Hepatocyte (in vitro differentiated cells): Measurements from ENCODE around the gene SPCS2.

Experiments used
- CTCF ChIP-seq: fragments of 200-600 bp; sonication (generic); IDR thresholded peaks from 2 replicates; pipeline ENCODE4 v1.5.1; 2016; ENCODE audit warnings: antibody characterized with exemption, mild to moderate bottlenecking; ENCODE audit not compliant: poor library complexity
- EZH2 ChIP-seq: fragments of 200-600 bp; sonication (generic); IDR thresholded peaks from 2 replicates; pipeline ENCODE4 v1.6.1; 2016; ENCODE audit warnings: antibody characterized with exemption, mild to moderate bottlenecking, borderline replicate concordance
- EZH2phosphoT487 ChIP-seq: fragments of 200-600 bp; sonication (generic); IDR thresholded peaks from one replicate; pipeline ENCODE4 v1.6.1; 2018; ENCODE audit warnings: antibody characterized with exemption, mild to moderate bottlenecking, low read depth, moderate library complexity; ENCODE audit not compliant: unreplicated experiment, severe bottlenecking

DNA sequence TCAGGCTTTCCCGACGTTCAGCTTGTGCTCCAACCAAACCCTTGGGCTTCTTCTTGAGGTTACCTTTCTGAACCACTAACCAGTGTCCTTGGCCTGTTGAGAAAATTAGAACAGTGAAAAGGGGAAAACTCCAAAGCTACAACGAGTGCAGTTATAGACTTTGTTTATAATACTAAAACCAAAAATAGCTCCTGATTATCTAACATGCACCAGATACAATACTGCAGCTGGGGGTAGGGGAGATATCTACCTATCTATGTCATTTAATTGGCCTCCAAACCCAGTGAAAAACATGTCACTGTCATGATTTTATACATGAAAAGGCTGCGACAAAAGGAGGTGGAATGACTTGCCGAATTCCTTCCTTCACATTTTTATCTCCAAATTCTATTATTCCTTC, 12.1 kb upstream of the SPCS2 start:
- no peak for TF ChIP-seq CTCF
- no peak for TF ChIP-seq EZH2
- TF ChIP-seq EZH2phosphoT487 = no peak
